HG03097 (cell line): ENCODE measurements around the gene SLC25A41.

ENCODE experiments used
- ATAC-seq: cut with Tn5 transposase; IDR thresholded peaks from one replicate; pipeline ENCODE4 v1.9.1; 2021; ENCODE audit not compliant: unreplicated experiment, low FRiP score

Gene SLC25A41

DNA sequence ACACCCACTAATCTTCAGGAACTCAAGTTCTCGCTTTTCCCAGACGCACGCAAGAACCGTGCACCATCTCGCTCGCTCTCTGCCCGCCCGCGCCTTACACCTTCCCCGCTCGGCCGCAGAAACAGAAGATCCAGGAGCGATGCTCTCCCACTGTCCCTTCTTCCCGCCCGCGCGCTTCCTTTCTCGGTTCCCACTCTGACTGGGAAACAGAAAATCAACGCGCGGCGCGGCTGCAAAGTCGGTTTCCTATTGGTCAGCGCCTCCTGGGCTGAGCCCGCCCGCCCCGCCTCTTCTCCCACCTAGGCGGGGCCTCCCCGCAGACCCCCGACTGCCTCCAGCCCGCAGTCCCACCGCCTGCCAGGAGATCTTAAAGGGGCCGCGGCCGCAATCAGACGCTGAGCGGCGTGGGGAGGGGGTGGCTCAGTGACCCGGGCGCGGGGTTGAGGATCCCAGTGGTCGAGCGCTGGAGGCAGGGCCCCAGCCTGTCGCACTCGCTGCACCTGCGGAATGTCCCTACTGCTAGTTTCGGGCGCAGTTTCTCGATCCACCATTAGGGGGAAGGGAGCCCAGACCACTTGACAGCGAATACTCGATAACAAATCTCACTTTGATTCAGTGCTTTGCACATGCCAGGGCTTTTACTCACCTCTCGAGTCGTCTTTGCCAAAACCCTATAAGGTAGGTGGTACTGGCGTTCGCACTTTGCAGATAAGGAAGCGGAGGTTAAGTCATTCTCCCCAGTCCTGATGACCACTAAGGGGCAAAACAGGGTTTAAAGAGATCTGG, 26.7 kb upstream of the SLC25A41 start:
- ATAC-seq: peak; percentile 82

DNA sequence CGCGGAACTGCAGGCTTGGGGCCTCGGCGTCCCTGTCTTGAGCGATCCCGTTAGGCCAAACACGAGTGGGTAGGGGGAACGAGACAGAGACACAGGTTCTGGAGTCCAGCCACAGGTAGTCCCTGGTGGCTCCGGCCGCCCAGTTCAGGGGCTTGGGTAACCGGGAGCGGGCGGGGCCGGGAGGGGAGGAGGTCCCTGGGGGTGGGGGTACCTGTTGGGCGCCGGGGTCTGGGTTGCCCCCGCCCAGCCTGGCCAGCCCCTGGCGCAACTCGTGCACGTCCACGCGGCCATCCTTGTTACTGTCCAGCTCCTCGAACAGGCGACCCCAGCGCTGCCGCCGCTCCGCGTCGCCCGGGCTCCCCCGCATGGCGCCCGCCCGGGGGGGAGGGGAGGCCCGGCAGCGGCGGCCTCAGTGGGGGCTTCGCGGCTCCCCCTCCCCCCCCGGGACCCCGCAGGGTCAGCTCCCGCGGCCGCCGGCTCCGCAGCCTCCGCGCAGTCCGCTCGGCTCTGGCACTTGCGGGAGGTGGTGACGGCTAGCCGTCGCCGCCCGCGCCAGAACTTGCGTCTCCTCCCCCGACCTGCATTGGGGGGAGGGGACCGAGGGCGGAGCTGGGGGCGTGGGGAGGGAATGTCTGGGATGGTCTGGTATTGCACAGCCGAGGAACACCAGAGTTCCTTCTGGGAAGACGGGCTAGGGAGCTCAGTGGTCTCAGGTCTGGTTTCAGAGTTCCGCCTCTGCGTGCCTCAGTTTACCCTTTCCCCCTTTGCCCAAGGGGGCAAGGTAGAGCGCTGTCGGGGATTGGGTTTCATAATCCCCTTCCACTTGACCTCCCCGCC, 25.9 kb upstream of the SLC25A41 start, which contains the start of gene SLC25A23:
TSS of gene SLC25A23 (minus strand) at position 531 of the 837 bp plus-strand sequence. CDS start at position 367, 164 bp downstream.
- peak; percentile 35 for ATAC-seq

DNA sequence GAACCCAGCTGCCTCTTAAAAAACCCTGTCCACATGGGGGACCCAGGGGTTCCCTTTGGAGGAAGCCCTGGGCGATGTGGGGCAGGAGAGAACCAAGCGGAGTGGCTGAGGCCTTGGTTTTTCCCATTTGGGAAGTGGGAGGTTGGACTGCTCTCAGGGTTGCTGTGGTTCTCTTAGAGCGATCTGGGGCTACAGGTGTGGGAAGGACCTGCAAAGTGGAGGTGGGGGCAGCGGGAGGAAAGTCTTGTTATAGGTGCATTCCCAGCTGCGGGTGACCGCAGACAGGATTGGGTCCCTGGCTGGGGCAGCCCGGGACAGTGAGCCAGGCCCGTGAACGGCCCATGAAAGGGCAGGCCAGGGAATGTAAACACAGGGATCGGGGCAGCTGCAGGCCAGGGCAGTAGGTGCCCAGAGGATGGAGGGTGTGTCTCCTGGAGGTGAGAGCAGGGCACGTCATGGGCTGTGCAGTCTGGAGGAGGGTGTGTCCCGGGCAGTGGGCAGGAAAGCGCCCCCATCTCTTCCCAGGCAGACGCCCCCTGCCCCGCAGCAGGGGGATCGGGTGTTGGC, 25.2 kb upstream of the SLC25A41 start:
- no peak for ATAC-seq

DNA sequence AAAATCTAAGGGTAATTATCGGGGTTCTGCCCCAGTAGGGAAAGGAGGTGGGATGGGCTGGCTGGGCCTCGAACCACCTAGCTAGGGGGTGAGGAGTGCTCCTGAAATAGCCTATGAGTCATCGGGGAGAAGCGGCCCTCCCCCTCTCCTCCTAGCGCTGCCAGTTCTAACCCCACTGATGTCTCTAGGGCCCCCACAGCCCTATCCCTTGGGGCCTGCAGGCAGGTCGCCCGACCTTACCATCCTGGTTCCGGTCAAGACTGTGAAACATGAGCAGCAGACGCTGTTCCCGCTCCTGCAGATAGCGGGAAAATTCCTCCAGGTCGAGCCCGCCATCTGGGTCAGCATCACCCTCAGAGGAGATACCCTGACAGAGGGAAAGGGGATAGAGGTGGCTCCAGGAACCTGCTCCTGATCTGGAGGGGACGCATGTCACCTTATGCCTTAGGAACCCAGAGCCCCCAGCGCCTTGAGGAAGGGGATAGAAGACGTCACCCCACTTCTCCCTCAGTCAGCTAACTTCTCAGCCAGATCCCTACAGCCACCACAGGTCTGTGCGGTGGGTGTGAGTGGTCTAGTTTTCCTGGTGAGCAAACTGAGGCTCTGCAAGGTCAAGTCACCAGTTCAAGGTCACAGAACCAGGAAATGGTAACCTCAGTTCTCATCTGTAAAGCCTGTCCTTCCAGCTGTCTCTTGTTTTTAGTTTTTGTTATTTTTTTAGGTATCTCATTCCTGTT, 24.6 kb upstream of the SLC25A41 start:
- ATAC-seq: no peak

DNA sequence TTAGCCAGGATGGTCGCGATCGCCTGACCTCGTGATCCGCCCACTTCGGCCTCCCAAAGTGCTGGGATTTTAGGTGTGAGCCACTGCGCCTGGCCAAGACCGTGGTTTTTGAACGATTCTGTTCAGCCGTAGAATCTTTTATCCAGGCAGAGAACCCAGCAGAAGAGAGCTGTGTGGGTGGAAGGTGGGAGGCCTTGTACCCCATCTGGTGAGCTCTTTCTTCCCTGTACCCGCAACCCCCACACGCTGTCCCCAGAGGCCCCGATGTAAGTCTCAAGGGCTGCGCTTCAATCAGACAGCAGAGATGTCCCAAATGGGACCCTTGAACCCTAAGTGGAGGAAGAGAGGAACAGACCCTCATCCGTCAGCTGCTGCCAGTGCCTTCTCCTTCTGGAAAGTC, 22.4 kb upstream of the SLC25A41 start:
- ATAC-seq: no peak

DNA sequence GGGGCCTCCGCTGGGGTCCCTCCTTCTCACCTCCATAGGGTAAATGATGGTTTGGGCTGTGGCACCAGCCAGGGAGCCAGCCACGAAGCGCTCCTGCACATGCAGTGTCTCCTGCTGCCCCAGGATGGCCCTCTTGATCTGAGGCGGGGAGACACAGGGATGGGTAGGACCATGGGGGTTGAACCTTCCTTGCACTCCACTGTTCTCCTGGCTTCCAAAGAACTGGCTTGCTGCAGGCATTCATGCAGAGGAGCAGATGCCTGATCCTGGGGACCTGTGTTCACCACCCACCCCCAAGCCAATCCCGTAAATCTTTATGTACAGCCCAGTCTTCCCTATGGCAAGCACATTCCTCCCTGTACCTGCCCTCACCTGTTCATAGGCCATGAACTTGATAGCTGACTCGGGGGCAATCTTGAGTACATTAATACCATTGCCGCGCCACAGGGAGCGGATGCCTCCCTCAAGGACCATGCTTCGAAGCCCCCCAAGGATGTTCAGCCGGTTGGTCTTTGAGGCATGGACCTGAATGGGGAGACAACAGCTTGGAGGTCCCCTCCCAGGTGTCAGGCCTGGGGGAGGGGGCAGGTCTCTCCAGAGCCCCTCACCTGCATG, 20.5 kb upstream of the SLC25A41 start:
- no peak for ATAC-seq

DNA sequence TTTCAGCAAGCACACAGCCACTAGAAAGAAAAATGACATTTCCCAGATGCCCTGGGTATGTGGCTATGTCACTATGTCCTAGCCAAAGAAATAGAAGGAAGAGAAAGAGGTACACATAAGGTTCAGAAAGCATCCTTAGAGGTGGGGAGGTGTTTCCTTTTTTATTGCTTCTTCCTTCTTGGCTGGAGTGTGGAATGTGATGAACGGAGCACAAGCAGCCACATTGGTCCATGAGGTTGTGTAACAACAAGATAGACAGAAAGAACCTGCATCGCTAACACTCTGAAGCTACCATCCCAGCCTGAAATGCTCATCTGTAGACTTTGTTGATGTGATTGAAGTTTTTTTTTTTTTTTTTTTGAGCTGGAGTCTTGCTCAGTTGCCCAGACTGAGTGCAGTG, 19.3 kb upstream of the SLC25A41 start:
- ATAC-seq: no peak

DNA sequence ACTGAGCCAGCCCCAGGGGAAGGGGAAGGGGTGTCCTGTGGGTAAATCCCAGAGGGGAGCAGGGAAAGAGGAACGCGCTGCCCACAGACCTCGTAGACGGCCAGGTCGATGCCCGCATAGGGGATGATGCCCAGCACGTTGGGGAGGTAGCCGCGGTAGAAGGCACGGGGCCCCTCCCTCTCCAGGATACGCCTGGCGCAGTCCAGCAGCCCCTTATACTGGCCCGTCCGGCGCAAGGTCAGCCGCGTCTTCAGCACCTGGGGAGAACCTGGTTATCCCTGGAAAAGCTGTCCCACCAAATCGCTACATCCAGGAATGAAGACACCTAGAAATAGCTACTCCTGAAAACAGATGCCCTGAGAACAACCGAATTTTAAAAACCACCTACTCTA, 18.7 kb upstream of the SLC25A41 start:
- no peak for ATAC-seq

DNA sequence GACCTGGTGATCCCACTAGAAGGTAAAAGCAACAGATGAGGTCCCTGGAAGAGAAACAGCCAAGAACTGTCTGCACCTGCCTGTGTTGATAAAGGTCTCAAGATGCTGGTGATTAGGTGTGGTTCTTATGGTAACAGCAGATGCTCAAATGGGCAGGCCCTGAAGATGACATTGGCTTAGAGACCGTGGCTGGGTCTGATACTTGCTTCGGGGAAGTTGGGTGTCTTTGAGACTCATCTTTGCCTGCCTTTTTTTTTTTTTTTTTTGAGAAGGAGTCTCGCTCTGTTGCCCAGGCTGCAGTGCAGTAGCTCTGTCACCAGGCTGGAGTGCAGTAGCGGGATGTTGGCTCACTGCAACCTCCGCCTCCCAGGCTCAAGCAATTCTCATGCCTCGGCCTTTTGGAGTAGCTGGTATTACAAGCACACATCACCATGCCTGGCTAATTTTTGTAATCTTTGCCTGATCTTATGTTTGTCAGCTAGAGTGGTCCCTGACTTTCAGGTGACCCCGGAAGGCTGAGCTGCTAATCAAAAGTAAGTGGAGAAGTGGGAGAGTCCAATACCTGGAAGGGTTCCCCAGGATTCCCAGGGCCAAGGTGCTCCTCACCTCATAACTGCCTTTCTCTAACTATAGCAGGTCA, 18.1 kb upstream of the SLC25A41 start:
- ATAC-seq: no peak

DNA sequence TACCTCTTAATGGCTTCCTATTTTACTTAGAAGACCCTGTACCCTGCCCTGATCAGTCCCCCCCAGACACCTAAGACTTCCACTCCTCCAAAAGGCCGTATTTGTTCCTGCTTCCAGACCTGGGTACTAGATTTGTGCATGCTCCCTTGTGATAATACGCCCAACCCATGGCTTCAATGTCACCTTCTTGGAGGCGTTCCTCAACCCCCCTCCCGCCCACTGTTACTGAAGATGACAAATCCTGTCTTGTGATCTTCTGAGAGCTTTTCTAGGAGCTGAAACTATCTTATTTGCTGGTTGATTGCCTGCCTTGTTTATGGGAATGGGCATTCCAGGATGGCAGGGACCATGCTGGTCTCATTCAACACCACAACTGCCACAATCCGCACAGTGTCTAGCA, 16.6 kb upstream of the SLC25A41 start:
- ATAC-seq: no peak

DNA sequence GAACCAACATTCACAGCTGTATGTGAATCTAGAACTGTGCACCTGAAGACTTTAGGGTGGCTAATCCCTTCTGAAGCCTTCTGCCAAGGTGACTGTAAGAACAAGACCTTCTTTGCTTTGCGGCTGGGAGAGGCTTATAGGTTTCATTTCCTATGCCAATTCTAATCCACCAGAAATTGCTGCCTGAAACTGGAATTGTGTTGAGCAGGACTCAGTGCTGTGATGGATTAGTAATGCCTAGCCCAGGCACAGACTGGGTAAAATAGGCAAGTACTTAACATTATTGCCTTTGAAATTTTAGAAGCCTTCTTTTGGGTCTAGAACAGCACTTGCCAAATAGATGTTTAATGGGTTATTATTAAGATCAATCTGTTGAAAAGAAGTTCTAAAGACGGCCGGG, 14.5 kb upstream of the SLC25A41 start:
- no peak for ATAC-seq

DNA sequence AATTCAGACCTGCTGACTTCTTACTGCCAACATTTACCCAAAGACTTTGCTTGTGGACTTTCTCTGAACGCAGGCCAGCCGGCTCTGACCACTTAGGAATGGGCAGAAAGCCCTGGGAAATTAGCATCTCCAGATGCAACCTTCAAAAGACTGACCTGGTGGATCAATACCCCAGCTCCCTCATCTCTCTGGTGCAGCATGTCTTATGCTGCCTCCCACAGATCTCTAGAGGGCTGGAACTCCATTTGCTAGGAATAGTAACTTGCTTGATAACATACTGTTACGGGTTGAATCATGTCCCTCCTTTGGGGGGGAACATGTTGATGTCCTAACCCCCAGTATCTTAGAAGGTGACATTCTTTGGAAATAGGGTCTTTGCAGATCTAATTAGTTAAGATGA, 12.9 kb upstream of the SLC25A41 start:
- no peak for ATAC-seq

DNA sequence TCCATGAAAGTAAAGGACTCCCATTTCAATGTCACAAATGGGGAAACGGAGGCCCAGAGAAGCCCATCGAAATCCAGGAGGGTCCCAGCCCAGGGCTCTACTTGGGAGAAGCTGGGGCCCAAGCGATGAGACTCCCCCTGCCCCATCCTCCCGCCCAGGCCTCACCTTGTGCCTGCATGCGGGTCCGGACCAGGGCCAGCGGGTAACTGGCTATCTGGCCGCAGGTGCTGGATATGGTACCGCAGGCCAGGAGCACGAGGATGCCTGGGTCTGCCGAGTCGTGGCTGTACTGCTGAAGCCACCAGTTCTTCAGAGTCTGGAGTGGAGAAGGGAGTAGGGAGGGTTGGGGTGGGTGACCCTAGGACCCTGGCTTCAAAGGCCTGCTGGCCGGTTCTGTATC, 10.4 kb upstream of the SLC25A41 start:
- no peak for ATAC-seq

DNA sequence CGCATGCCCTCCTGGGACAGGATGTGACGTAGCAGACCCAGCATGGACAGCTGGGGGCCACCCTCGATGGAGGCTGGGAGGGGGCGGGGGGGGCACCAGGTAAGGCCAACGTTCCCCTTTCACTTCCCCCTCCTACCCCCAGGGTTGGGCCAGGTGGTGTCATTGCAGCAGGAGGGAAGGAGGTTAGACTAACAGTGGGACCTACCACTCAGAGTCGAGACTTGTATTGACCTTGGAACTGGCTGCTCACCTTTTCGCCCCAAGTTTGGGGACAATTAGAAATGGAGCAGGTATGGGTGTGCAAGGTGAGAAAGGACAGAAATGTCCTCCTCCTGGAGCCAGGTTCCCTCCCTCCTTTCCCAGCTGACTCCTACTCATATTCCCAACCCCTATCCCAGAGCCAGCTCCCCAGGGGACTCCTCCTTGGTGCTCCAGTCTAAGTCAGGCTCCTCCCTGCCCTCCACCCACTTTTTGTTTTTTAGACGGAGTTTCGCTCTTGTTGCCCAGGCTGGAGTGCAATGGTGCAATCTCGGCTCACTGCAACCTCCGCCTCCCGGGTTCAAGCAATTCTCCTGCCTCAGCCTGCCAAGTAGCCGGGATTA, 8.6 kb upstream of the SLC25A41 start:
- ATAC-seq: no peak

DNA sequence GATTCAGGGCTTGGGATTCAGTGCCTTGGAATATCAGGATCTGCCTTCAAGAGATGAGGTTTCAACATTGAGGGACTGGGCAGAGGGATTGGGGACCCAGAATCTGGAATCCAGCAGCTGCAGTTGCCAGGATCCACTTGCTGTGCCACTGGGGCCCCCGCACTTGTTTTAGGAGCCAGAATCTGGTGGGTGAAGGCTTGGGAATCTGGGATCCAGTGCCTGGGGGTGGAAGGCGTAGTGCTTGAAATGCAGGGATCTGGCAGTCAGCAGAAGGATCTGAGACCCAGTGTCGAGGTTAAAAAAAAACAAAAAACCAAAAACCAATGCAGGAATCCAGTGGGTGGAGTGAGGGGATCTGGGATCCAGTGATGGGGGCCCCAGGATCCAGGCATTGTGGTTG, 7.3 kb upstream of the SLC25A41 start:
- no peak for ATAC-seq

DNA sequence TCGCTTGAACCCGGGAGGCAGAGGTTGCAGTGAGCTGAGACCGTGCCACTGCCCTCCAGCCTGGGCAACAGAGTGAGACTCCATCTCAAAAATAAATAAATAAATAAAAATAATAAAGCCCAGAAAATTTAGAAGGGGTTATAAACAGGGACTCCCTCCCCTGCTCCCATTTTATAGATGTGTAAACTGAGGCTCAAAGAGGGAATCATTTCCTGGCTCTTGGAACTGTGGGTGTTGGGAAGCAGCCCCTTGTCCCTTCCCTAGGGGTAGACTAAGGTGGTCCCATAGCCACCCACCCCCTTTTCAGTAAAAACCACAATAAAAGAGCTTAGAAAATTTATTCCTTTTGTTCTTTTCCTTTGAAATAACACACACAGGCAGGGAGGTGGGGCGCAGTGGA, 6.2 kb upstream of the SLC25A41 start:
- no peak for ATAC-seq

DNA sequence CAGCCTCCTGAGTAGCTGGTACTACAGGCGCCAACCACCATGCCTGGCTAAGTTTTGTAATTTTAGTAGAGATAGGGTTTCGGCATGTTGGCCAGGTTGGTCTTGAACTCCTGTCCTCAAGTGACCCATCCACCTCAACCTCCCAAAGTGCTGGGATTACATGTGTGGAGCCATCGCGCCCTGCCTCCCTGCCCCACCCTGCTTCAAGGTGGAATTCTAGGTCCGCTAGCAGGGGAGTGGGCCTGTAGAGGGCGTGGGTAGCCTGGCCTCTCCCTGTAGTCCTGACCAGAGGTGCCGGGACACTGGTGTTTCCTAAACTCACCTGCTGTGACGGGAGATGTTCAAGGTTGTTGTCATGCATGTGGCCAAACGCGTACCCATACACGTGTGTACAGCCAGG, 398 bp downstream of the SLC25A41 start:
- ATAC-seq: no peak

DNA sequence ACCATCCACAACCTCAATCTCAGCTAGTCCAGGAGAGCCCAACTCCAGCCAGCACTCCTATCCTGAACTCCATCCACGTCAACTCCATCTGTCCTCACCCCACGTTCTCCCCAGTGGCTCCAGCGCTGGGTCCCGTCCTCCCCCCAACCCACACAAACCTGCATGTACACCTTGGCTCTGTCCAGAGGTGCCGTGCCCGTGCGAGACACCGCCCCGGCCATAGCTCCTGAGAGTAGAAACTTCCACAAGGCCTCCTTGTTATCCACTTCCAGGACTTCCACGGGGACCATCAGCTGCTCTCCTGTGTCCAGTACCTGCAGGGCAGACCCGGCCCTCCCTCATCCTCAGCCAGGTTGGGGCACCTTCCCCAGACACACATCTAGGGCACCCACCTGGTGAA, 1.7 kb downstream of the SLC25A41 start:
- no peak for ATAC-seq

DNA sequence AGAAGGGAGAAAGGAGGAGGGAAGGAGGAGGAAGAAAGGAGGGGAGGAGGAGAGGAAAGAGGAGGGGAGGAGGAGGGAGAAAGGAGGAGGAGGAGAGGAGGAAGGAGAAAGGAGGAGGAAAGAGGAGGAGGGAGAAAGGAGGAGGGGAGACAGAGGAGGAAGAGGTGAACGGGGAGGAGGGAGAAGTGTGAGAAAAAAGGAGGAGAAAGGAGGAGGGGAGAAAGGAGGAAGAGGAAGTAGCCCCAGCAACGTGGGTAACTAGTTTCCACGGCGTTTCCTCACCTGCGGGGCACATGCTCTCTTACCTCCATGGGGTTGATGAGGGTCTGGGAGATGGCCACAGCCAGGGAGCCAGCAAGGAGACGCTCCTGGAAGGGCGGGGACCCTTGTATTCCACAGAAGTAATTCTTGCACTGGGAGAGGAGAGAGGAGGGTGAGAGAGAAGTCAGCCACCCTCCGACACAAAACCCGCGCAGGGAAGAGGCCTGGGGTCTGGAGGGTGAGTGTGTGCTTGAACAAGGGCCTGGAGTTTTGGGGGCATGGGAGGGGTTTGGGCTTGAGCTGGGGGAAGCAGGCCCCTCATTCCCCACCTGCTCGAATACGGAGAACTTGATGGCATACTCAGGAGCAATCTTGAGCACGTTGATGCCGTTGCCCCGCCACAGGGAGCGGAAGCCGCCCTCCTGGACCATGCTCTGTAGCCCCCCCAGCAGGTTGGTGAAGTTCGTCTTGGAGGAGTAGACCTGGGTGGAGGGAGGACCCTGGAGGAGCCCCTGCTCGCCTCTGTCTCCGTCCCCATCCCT, 3.9 kb downstream of the SLC25A41 start:
- no peak for ATAC-seq
